HAP-1 (cell line): ENCODE measurements around the gene ANKRD40CL.

ENCODE experiments used
- DNase-seq, 2 experiments: peaks; one replicate each; pipeline ENCODE4 v3.0.0-alpha.2; 2016 to 2020; ENCODE audit warnings: low spot score in 2 of 2
- H3K27me3 ChIP-seq: fragments of 250-450 bp; sonication (Bioruptor Pico); 2 replicates; pipeline ENCODE4 v1.5.1; 2020; ENCODE audit warnings: low read depth, mild to moderate bottlenecking, moderate library complexity
- H3K36me3 ChIP-seq: fragments of 250-450 bp; sonication (Bioruptor Pico); replicated peaks from 2 replicates; pipeline ENCODE4 v1.5.1; 2020; ENCODE audit warnings: mild to moderate bottlenecking
- H3K4me1 ChIP-seq: fragments of 250-450 bp; sonication (Bioruptor Pico); 2 replicates; pipeline ENCODE4 v1.5.1; 2020; ENCODE audit warnings: mild to moderate bottlenecking
- H3K4me3 ChIP-seq: fragments of 250-450 bp; sonication (Bioruptor Pico); 2 replicates; pipeline ENCODE4 v1.5.1; 2020; ENCODE audit warnings: mild to moderate bottlenecking, moderate library complexity
- H3K9me3 ChIP-seq: fragments of 250-450 bp; sonication (Bioruptor Pico); 2 replicates; pipeline ENCODE4 v1.5.1; 2020; ENCODE audit warnings: mild to moderate bottlenecking, moderate library complexity
- in situ Hi-C: fragments of 300-500 bp; cut with MboI; formaldehyde crosslinking; loops from 3 replicates; pipeline ENCODE4 v1.14.3; 2020; ENCODE audit warnings: low sequenced_read_pairs, inconsistent platforms, mixed read lengths

Gene ANKRD40CL

GRCh38 chr17:50781167-50781566 is 13.8 kb upstream of the ANKRD40CL start:
- H3K9me3 ChIP-seq, result no peaks in the 10 kb centered on the region
- no peaks in the 10 kb centered on the region for H3K36me3 ChIP-seq
- H3K4me3 ChIP-seq, result no peak overlapping the region
- DNase-seq, result no peak
- in situ Hi-C loops, result loop anchor here (5.0 kb wide), 1 partner anchor 171 kb away; no protein-coding TSS in a partner anchor
- H3K4me1 ChIP-seq, result no peaks in the 10 kb centered on the region
- H3K27me3 ChIP-seq, result no peaks in the 10 kb centered on the region

DNA sequence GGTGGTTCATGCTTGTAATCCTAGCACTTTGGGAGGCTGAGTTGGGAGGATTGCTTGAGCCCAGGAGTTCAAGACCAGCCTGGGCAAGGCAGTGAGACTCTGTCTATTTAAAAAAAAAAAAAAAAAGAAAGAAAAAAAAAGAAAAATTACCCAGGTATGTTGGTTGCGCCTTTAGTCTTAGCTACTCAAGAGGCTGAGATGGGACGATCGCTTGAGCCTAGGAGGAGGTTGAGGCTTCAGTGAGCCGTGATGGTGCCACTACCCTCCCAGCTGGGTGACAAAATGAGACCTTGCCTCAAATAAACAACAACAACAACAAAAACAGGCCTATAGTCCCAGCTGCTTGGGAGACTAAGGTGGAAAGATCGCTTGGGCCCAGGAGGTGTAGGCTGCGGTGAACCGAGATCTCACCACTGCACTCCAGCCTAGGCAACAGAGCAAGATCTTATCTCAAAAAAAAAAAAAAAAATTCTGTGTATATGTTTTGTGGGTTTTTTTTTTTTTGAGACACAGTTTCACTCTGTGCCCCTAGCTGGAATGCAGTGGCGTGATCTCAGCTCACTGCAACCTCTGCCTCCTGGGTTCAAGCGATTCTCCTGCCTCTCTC is 12.5 kb upstream of the ANKRD40CL start:
- H3K36me3 ChIP-seq, result no peaks in the 10 kb centered on the region
- no peak overlapping the region for H3K4me3 ChIP-seq
- no peaks in the 10 kb centered on the region for H3K27me3 ChIP-seq
- no peaks in the 10 kb centered on the region for H3K4me1 ChIP-seq
- no peaks in the 10 kb centered on the region for H3K9me3 ChIP-seq
- DNase-seq, result no peak
- in situ Hi-C loops, result loop anchor here (5.0 kb wide), 1 partner anchor 172 kb away; no protein-coding TSS in a partner anchor

GRCh38 chr17:50778988-50779387 is 11.7 kb upstream of the ANKRD40CL start:
- in situ Hi-C loops, result no loop called here
- H3K4me3 ChIP-seq, result no peak overlapping the region
- no peaks in the 10 kb centered on the region for H3K9me3 ChIP-seq
- no peak for DNase-seq
- H3K4me1 ChIP-seq, result no peaks in the 10 kb centered on the region
- no peaks in the 10 kb centered on the region for H3K27me3 ChIP-seq
- no peaks in the 10 kb centered on the region for H3K36me3 ChIP-seq

GRCh38 chr17:50778471-50778870 is 11.2 kb upstream of the ANKRD40CL start:
- in situ Hi-C loops, result no loop called here
- no peaks in the 10 kb centered on the region for H3K27me3 ChIP-seq
- DNase-seq, result no peak
- no peaks in the 10 kb centered on the region for H3K4me1 ChIP-seq
- no peaks in the 10 kb centered on the region for H3K9me3 ChIP-seq
- H3K4me3 ChIP-seq, result no peak overlapping the region
- H3K36me3 ChIP-seq, result no peaks in the 10 kb centered on the region

- Histone ChIP-seq H3K4me1 (no peaks in the 10 kb centered on the region), H3K4me3 (no peak overlapping the region), H3K27me3 (no peaks in the 10 kb centered on the region), H3K36me3 (no peaks in the 10 kb centered on the region), H3K9me3 (no peaks in the 10 kb centered on the region)
- DNase-seq, result no peak
- in situ Hi-C loops, result no loop called here
These were observed 8.6 kb upstream of the ANKRD40CL start for GRCh38 chr17:50775926-50776325.

DNA sequence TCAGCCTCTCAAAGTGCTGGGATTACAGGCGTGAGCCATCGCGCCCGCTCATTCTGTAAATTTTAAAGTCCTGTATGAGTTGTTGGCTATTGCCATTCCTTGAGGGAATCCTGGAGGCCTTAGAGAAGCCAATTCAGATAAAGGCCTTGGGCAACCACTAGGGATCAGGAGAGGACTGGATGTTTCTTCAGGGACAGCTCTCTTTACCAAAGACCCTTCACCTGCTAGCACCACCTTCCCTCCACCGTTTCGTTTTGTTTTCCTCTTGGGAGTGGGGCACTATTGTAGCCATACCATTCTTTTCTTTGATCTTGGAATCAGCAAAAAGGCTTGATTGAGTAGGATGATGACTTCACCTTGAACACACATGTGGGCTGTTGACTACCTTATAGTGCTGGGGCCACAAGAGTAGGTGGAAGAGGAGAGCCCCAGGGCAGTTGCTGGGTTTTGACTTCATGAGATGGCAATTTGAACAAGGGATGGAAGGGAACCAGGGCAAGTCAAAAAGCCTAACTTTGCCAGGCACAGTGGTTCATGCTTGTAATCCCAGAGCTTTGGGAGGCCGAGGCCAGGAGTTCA is 7.0 kb upstream of the ANKRD40CL start:
- Histone ChIP-seq H3K4me3 (no peak overlapping the region), H3K4me1 (no peaks in the 10 kb centered on the region), H3K9me3 (no peaks in the 10 kb centered on the region), H3K36me3 (no peaks in the 10 kb centered on the region), H3K27me3 (no peaks in the 10 kb centered on the region)
- DNase-seq, result no peak
- in situ Hi-C loops, result no loop called here

- Histone ChIP-seq H3K4me1 (no peaks in the 10 kb centered on the region), H3K9me3 (no peaks in the 10 kb centered on the region), H3K4me3 (no peak overlapping the region), H3K36me3 (no peaks in the 10 kb centered on the region), H3K27me3 (no peaks in the 10 kb centered on the region)
- in situ Hi-C loops, result no loop called here
- no peak for DNase-seq
These were observed 4.9 kb upstream of the ANKRD40CL start for GRCh38 chr17:50771991-50772785.

DNA sequence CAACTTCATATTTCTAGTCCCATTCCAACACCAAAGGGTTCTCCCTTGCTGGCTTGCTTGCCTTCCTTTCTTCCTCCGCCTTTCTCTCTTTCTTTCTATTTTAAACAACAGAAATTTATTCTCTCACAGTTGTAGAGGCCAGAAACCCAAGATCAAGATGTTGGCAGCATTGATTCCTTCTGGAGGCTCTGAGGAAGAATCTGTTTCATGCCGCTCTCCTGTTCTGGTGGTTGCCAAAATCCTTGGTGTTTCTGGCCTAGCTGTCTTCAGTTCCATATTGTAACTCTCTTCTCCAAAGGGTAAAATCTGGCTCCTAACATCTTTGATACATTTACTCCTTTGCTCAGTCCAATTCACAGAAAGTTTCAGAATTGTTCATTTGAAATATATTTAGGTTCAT is 3.0 kb upstream of the ANKRD40CL start:
- H3K4me1 ChIP-seq, result no peaks in the 10 kb centered on the region
- in situ Hi-C loops, result no loop called here
- H3K9me3 ChIP-seq, result no peaks in the 10 kb centered on the region
- no peaks in the 10 kb centered on the region for H3K27me3 ChIP-seq
- H3K36me3 ChIP-seq, result no peaks in the 10 kb centered on the region
- no peak for DNase-seq
- H3K4me3 ChIP-seq, result no peak overlapping the region

- H3K4me1 ChIP-seq, result no peaks in the 10 kb centered on the region
- DNase-seq, result no peak
- H3K27me3 ChIP-seq, result no peaks in the 10 kb centered on the region
- no peaks in the 10 kb centered on the region for H3K9me3 ChIP-seq
- H3K36me3 ChIP-seq, result no peaks in the 10 kb centered on the region
- no peak overlapping the region for H3K4me3 ChIP-seq
- in situ Hi-C loops, result no loop called here
These were observed 2.6 kb upstream of the ANKRD40CL start for GRCh38 chr17:50769884-50770283.

- H3K4me1 ChIP-seq, result peaks cover 4% of the 10 kb centered on the region; the same call in 1 of the 2 replicates
- no peaks in the 10 kb centered on the region for H3K9me3 ChIP-seq
- H3K27me3 ChIP-seq, result no peaks in the 10 kb centered on the region
- in situ Hi-C loops, result no loop called here
- H3K36me3 ChIP-seq, result no peaks in the 10 kb centered on the region
- DNase-seq, result no peak
- no peak overlapping the region for H3K4me3 ChIP-seq
These were observed 1.0 kb upstream of the ANKRD40CL start for GRCh38 chr17:50768346-50768761.

- in situ Hi-C loops, result no loop called here
- Histone ChIP-seq H3K27me3 (no peaks in the 10 kb centered on the region), H3K4me1 (peaks cover 4% of the 10 kb centered on the region; the same call in 1 of the 2 replicates), H3K9me3 (no peaks in the 10 kb centered on the region), H3K36me3 (no peaks in the 10 kb centered on the region), H3K4me3 (no peak overlapping the region)
- no peak for DNase-seq
These were observed 288 bp downstream of the ANKRD40CL start for GRCh38 chr17:50767030-50767429.

DNA sequence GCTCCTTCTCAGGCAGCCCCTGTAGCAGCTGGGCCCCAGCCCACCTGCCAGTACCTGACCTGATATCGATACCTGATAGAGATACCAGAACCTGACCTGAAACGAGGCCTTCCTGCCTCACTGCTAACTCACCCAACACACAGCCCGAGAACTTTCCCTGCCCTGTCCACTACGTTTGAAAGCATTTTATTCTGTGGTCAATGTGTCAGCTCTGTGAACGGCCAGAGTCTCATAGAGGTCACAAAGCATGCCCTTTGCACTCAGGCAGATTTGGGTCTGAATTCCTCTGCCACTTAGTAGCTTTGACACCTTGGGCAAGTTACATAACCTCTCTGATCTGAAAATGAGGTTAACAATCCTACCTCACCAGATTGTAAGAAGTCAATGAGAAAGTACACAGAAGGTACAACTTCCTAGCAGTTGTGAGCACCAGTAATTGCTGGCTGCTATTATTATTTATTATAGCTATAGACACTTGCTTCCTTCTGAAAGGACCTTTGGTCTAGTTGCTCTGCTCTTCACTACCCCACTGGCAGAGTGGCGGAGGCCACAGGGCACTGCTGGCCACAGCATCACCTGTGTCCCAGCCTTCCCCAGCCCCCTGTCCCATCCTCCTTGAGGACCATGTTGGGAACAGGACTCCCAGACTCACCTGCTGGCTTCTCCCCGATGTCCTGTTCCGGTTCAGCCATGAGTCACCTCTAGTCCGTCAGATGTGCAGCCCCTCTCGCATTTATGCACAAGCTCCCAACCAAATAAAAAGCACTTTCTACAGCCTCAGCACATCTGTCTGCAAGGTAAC is 895 bp downstream of the ANKRD40CL start:
- H3K9me3 ChIP-seq, result no peaks in the 10 kb centered on the region
- no peaks in the 10 kb centered on the region for H3K27me3 ChIP-seq
- in situ Hi-C loops, result no loop called here
- H3K36me3 ChIP-seq, result no peaks in the 10 kb centered on the region
- no peak for DNase-seq
- no peak overlapping the region for H3K4me3 ChIP-seq
- H3K4me1 ChIP-seq, result peaks cover 4% of the 10 kb centered on the region; the same call in 1 of the 2 replicates

- Histone ChIP-seq H3K4me3 (no peak overlapping the region), H3K9me3 (no peaks in the 10 kb centered on the region), H3K27me3 (no peaks in the 10 kb centered on the region), H3K36me3 (no peaks in the 10 kb centered on the region), H3K4me1 (peaks cover 4% of the 10 kb centered on the region; the same call in 1 of the 2 replicates)
- in situ Hi-C loops, result no loop called here
- DNase-seq, result no peak
These were observed 1.7 kb downstream of the ANKRD40CL start for GRCh38 chr17:50765454-50766221.
